HepG2 (cell line): ENCODE measurements around the gene SRC. TPM values are rescaled to one million over a fixed set of nuclear protein-coding genes. Genes with fewer than 3 reads are reported as not detected.

Experiments used
- ATAC-seq: fragments of 200-7000 bp; cut with Tn5 transposase; 3 replicates; pipeline ENCODE4 v1.9.1; 2020; ENCODE audit warnings: mild to moderate bottlenecking, moderate library complexity
- BruUV-seq: library from RNA; stranded (reverse); fragments of 400-500 nt; replicated peaks from 2 replicates; lab custom pipeline; 2021; lab: Mats Ljungman, UMichigan
- CTCF ChIA-PET: fragments of 300-600 bp; formaldehyde crosslinking; extraction: SDS; loops from one replicate; lab custom pipeline; 2021; ENCODE audit warnings: low total read pairs, inconsistent platforms, low intra/inter-chr PET ratio; lab: Yijun Ruan, JAX
- POLR2A ChIA-PET: fragments of 350-600 bp; sonication (Branson Sonifier 250); formaldehyde crosslinking; loops from one replicate; lab custom pipeline; 2020; ENCODE audit warnings: antibody characterized with exemption, inconsistent platforms; lab: Yijun Ruan, JAX
- DNase-seq: peaks from one replicate; pipeline ENCODE4 v3.0.0-alpha.2; 2015; ENCODE audit warnings: low spot score
- FAIRE-seq: peaks from 3 replicates; lab custom pipeline; 2011; peaks lifted over from hg19 to GRCh38; lab: Jason Lieb, UNC
- H2AFZ ChIP-seq: one replicate; pipeline ENCODE4 v1.6.1; 2011; ENCODE audit warnings: low read length, inconsistent platforms
- H3K27ac ChIP-seq: fragments of 300-600 bp; 3 replicates; pipeline ENCODE4 v1.8.0; 2011; ENCODE audit warnings: mixed run types, mild to moderate bottlenecking, mixed read lengths, low read length, inconsistent platforms; ENCODE audit not compliant: insufficient read depth; ENCODE audit errors: extremely low read length
- H3K27me3 ChIP-seq, 2 experiments: fragments of 200-600 bp in 1 of 2; 2 replicates in 1 of 2; 3 replicates in 1 of 2; pipeline versions ENCODE4 v1.6.0 to v1.8.0; 2011; ENCODE audit warnings: low read length in 2 of 2, mild to moderate bottlenecking in 2 of 2, moderate library complexity in 2 of 2, inconsistent platforms in 1 of 2; ENCODE audit not compliant: insufficient read depth in 2 of 2, control insufficient read depth in 1 of 2
- H3K36me3 ChIP-seq, 2 experiments: fragments of 200-600 bp in 1 of 2; replicated peaks in 1 of 2; 2 replicates in 1 of 2; 3 replicates in 1 of 2; pipeline versions ENCODE4 v1.5.1 to v1.8.0; 2011; ENCODE audit warnings: low read length in 2 of 2, inconsistent platforms in 1 of 2; ENCODE audit not compliant: insufficient read depth in 2 of 2, control insufficient read depth in 1 of 2
- H3K4me1 ChIP-seq: 2 replicates; pipeline ENCODE4 v1.5.1; 2012; ENCODE audit warnings: low read length, inconsistent platforms; ENCODE audit not compliant: insufficient read depth
- H3K4me2 ChIP-seq: 2 replicates; pipeline ENCODE4 v1.6.0; 2011; ENCODE audit warnings: low read depth, low read length, inconsistent platforms
- H3K4me3 ChIP-seq, 3 experiments: fragments of 200-600 bp in 1 of 3; sonication (generic), shearing (Covaris generic) in 1 of 3; replicated peaks in 1 of 3; 2 replicates each; pipeline ENCODE4 v1.5.1; 2011 to 2016; ENCODE audit warnings: low read length in 3 of 3, inconsistent platforms in 2 of 3, low read depth in 2 of 3, mild to moderate bottlenecking in 2 of 3, control low read depth in 1 of 3, mixed read lengths in 1 of 3; ENCODE audit not compliant: insufficient read depth in 1 of 3
- H3K79me2 ChIP-seq: one replicate; pipeline ENCODE4 v1.6.1; 2011; ENCODE audit warnings: low read length, inconsistent platforms; ENCODE audit not compliant: insufficient read depth
- H3K9ac ChIP-seq: 2 replicates; pipeline ENCODE4 v1.6.0; 2011; ENCODE audit warnings: mild to moderate bottlenecking, low read depth, low read length, inconsistent platforms; ENCODE audit not compliant: insufficient read depth
- H3K9me3 ChIP-seq: 2 replicates; pipeline ENCODE4 v1.5.1; 2012; ENCODE audit warnings: mild to moderate bottlenecking, low read length
- H4K20me1 ChIP-seq: 2 replicates; pipeline ENCODE4 v1.6.0; 2011; ENCODE audit warnings: inconsistent platforms, mild to moderate bottlenecking, low read length, moderate library complexity; ENCODE audit not compliant: insufficient read depth
- PHB2 ChIP-seq: fragments of 450-650 bp; IDR thresholded peaks from 2 replicates; pipeline ENCODE4 v1.6.1; 2018; ENCODE audit not compliant: partially characterized antibody
- REPIN1 ChIP-seq: sonication (generic); formaldehyde crosslinking; IDR thresholded peaks from 2 replicates; pipeline ENCODE4 v1.8.0; 2022; ENCODE audit warnings: missing genetic modification reagents, low read depth, mild to moderate bottlenecking, borderline replicate concordance
- SMAD3 ChIP-seq: sonication (generic); formaldehyde crosslinking; IDR thresholded peaks from 2 replicates; pipeline ENCODE4 v1.4.0; 2020; ENCODE audit warnings: missing genetic modification reagents
- U2AF1 ChIP-seq: fragments of 200-400 bp; formaldehyde crosslinking; optimal IDR thresholded peaks from 2 replicates; pipeline ENCODE3; 2017; ENCODE audit warnings: mild to moderate bottlenecking, low read depth, low read length
- ZNF160 ChIP-seq: sonication (generic); formaldehyde crosslinking; IDR thresholded peaks from 2 replicates; pipeline ENCODE4 v1.8.0; 2022; ENCODE audit warnings: mild to moderate bottlenecking, inconsistent platforms, missing genetic modification reagents
- ZNF563 ChIP-seq: sonication (generic); formaldehyde crosslinking; IDR thresholded peaks from 2 replicates; pipeline ENCODE4 v1.8.0; 2022; ENCODE audit warnings: mild to moderate bottlenecking, moderate library complexity, missing genetic modification reagents
- ZNF615 ChIP-seq: sonication (generic); formaldehyde crosslinking; IDR thresholded peaks from 2 replicates; pipeline ENCODE4 v1.5.0; 2020; ENCODE audit warnings: mild to moderate bottlenecking, missing genetic modification reagents, borderline replicate concordance
- ZNF713 ChIP-seq: sonication (generic); formaldehyde crosslinking; IDR thresholded peaks from 2 replicates; pipeline ENCODE4 v1.4.0; 2020; ENCODE audit warnings: mild to moderate bottlenecking, missing genetic modification reagents
- ZNF75D ChIP-seq: sonication (generic); formaldehyde crosslinking; IDR thresholded peaks from 2 replicates; pipeline ENCODE4 v1.8.1; 2023; ENCODE audit warnings: missing genetic modification reagents, mild to moderate bottlenecking, borderline replicate concordance
- WGBS: methylation state at CpG from one replicate; pipeline ENCODE4 v1.1.6; 2017; ENCODE audit warnings: low lambda C conversion rate; 5-methylcytosine and 5-hydroxymethylcytosine counted together
- in situ Hi-C: cut with HindIII; loops from 2 replicates; pipeline ENCODE4 v1.10.0; 2017; ENCODE audit warnings: low pct_unique_long_range_greater_than_20kb; ENCODE audit not compliant: extremely low pct_ligation_motif_present
- intact Hi-C: fragments of 100-400 bp; cut with micrococcal nuclease; formaldehyde crosslinking; loops from one replicate; pipeline ENCODE4 v1.10.0; 2022; ENCODE audit not compliant: unreplicated experiment
- polyA plus RNA-seq, 8 experiments: library from polyadenylated mRNA; depleted of rRNA in 3 of 8; stranded (reverse) in 7 of 8; unstranded in 1 of 8; fragments of >200 nt; fragmentation: Illumina TruSeq in 4 of 8; extraction: Trizol in 4 of 8; gene quantifications; 2 replicates each; pipeline versions ENCODE4 v1.2.1 to v1.2.3, GENCODE V29; 2011 to 2016; ENCODE audit warnings: low read depth in 4 of 8, missing spikeins in 1 of 8, mixed read lengths in 1 of 8; ENCODE audit not compliant: insufficient read depth in 1 of 8
- total RNA-seq, 5 experiments: library from RNA; depleted of rRNA; stranded (reverse); fragments of >200 nt; fragmentation: Illumina TruSeq; extraction: Trizol; gene quantifications; 2 replicates each; pipeline ENCODE4 v1.2.3, GENCODE V29; 2016; ENCODE audit warnings: low read depth in 1 of 5
- TF ChIP-seq, protein P1 (sequence below): sonication (generic); formaldehyde crosslinking; IDR thresholded peaks from 2 replicates; pipeline ENCODE4 v1.4.0; 2020; ENCODE audit warnings: missing genetic modification reagents
- TF ChIP-seq, protein P2 (sequence below): sonication (generic); formaldehyde crosslinking; IDR thresholded peaks from 2 replicates; pipeline ENCODE4 v1.8.1; 2023; ENCODE audit warnings: mild to moderate bottlenecking, moderate library complexity, missing genetic modification reagents
- TF ChIP-seq, protein P3 (sequence below): sonication (generic); formaldehyde crosslinking; IDR thresholded peaks from 2 replicates; pipeline ENCODE4 v1.8.1; 2022; ENCODE audit warnings: low read depth, mild to moderate bottlenecking, missing genetic modification reagents
- TF ChIP-seq, protein P4 (sequence below): sonication (generic); formaldehyde crosslinking; IDR thresholded peaks from 2 replicates; pipeline ENCODE4 v1.4.0; 2020; ENCODE audit warnings: mild to moderate bottlenecking, missing genetic modification reagents

Gene SRC
- total and polyA plus RNA-seq, 2 of the 13 experiments (the other 11 are each of a cell fraction or from before 2014, with no cell fraction given) = 54.7 to 192 TPM

- Histone ChIP-seq H3K4me2 (peak overlapping the region; percentile 37), H3K27me3 (no peaks in the 10 kb centered on the region), H3K4me1 (peaks cover 56% of the 10 kb centered on the region), H3K9ac (peak overlapping the region; percentile 12), H3K27ac (peak overlapping the region; percentile 67), H4K20me1 (no peaks in the 10 kb centered on the region), H3K79me2 (no peaks in the 10 kb centered on the region), H3K4me3 (0 out of 6 replicates have a peak overlapping the region, but pooled peaks of 1 of the 3 experiments have one; percentile 1), H3K36me3 (peaks cover 31 to 62% of the 10 kb centered on the region in 2 experiments), H3K9me3 (no peaks in the 10 kb centered on the region), H2AFZ (no peak overlapping the region)
- ChIA-PET POLR2A (interaction anchor here (0.8 to 3.5 kb wide), 9 partner anchors 19 to 139 kb away, joined by 3 to 14 read pairs (median 6); partner anchors contain the start of genes BLCAP and MANBAL), CTCF (interaction anchor here (1.0 to 2.2 kb wide), 2 partner anchors 14 to 130 kb away, joined by 3 to 7 read pairs; no protein-coding TSS in a partner anchor)
- DNase-seq (peak; percentile 99), ATAC-seq (peak; percentile 88), FAIRE-seq (peak; percentile 100)
- in situ Hi-C loops (no loop called here), intact Hi-C loops (loop anchor here (5.0 kb wide), 1 partner anchor 132 kb away; no protein-coding TSS in a partner anchor)
- TSS peak; percentile 17 for BruUV-seq
- 24% methylated on average over 15 of the region's 15 CpGs for WGBS
- TF ChIP-seq, protein P1, sequence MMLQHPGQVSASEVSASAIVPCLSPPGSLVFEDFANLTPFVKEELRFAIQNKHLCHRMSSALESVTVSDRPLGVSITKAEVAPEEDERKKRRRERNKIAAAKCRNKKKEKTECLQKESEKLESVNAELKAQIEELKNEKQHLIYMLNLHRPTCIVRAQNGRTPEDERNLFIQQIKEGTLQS (CRISPR knock-in tag) = no peak
- TF ChIP-seq ZNF563 (CRISPR knock-in tag) (no peak; the same call in 1 of the 2 replicates), SMAD3 (CRISPR knock-in tag) (no peak), REPIN1 (CRISPR knock-in tag) (no peak; the same call in 1 of the 2 replicates), ZNF160 (CRISPR knock-in tag) (no peak), ZNF713 (CRISPR knock-in tag) (no peak), PHB2 (no peak), ZNF75D (no peak), U2AF1 (peak; percentile 51), ZNF615 (CRISPR knock-in tag) (peak; percentile 65; the same call in 1 of the 2 replicates)
- TF ChIP-seq, protein P2, sequence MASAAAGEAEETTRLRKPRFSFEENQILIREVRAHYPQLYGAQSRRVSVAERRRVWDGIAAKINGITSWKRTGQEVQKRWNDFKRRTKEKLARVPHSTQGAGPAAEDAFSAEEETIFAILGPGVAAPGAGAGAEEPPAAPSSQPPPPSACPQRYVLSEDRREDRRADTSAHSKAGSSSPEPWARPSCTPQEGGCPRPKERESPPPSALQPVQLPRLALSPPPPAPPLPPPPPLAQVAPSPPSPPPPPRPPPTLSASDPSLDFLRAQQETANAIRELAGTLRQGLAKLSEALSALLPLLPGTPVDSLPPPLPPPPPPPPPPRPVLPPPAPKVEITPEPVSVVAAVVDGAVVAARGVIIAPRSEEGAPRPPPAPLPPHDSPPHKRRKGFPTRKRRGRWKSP (CRISPR knock-in tag) = 0 out of 2 replicates have a peak, but pooled peaks have one; percentile 25
- TF ChIP-seq, protein P3, sequence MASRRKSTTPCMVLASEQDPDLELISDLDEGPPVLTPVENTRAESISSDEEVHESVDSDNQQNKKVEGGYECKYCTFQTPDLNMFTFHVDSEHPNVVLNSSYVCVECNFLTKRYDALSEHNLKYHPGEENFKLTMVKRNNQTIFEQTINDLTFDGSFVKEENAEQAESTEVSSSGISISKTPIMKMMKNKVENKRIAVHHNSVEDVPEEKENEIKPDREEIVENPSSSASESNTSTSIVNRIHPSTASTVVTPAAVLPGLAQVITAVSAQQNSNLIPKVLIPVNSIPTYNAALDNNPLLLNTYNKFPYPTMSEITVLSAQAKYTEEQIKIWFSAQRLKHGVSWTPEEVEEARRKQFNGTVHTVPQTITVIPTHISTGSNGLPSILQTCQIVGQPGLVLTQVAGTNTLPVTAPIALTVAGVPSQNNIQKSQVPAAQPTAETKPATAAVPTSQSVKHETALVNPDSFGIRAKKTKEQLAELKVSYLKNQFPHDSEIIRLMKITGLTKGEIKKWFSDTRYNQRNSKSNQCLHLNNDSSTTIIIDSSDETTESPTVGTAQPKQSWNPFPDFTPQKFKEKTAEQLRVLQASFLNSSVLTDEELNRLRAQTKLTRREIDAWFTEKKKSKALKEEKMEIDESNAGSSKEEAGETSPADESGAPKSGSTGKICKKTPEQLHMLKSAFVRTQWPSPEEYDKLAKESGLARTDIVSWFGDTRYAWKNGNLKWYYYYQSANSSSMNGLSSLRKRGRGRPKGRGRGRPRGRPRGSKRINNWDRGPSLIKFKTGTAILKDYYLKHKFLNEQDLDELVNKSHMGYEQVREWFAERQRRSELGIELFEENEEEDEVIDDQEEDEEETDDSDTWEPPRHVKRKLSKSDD = no peak; the same call in 1 of the 2 replicates
- TF ChIP-seq, protein P4, sequence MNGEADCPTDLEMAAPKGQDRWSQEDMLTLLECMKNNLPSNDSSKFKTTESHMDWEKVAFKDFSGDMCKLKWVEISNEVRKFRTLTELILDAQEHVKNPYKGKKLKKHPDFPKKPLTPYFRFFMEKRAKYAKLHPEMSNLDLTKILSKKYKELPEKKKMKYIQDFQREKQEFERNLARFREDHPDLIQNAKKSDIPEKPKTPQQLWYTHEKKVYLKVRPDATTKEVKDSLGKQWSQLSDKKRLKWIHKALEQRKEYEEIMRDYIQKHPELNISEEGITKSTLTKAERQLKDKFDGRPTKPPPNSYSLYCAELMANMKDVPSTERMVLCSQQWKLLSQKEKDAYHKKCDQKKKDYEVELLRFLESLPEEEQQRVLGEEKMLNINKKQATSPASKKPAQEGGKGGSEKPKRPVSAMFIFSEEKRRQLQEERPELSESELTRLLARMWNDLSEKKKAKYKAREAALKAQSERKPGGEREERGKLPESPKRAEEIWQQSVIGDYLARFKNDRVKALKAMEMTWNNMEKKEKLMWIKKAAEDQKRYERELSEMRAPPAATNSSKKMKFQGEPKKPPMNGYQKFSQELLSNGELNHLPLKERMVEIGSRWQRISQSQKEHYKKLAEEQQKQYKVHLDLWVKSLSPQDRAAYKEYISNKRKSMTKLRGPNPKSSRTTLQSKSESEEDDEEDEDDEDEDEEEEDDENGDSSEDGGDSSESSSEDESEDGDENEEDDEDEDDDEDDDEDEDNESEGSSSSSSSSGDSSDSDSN = peak; percentile 56
These were observed 53.0 kb downstream of the SRC start for GRCh38 chr20:37398750-37399621.
